Endothelial cell of umbilical vein (primary cell): Measurements from ENCODE around the gene BAMBI. TPM values are rescaled to one million over a fixed set of nuclear protein-coding genes. Genes with fewer than 3 reads are reported as not detected.

ENCODE experiments used
- BruUV-seq: library from RNA; stranded (reverse); fragments of 400-500 nt; replicated peaks from 2 replicates; lab custom pipeline; 2021; lab: Mats Ljungman, UMichigan
- CTCF ChIA-PET: fragments of 300-600, 350-600 bp; sonication (Branson Sonifier 250); formaldehyde crosslinking; loops from one replicate; lab custom pipeline; 2021; ENCODE audit warnings: antibody characterized with exemption, inconsistent platforms; lab: Charles Lee
- POLR2A ChIA-PET: fragments of 300-600, 350-600 bp; sonication (Branson Sonifier 250); formaldehyde crosslinking; loops from one replicate; lab custom pipeline; 2021; ENCODE audit warnings: antibody characterized with exemption, inconsistent platforms; lab: Charles Lee
- DNase-seq: peaks from one replicate; pipeline ENCODE4 v3.0.0-alpha.2; 2011; ENCODE audit warnings: low read depth, low spot score
- FAIRE-seq: peaks from 2 replicates; lab custom pipeline; 2011; peaks lifted over from hg19 to GRCh38; lab: Jason Lieb, UNC
- H2AFZ ChIP-seq: 2 replicates; pipeline ENCODE4 v1.6.0; 2012; ENCODE audit warnings: low read depth, low read length, control low read depth, inconsistent platforms
- H3K27ac ChIP-seq: 2 replicates; pipeline ENCODE4 v1.5.1; 2011; ENCODE audit warnings: low read depth, mild to moderate bottlenecking, control low read depth, low read length, moderate library complexity; ENCODE audit not compliant: insufficient read depth
- H3K27me3 ChIP-seq, 2 experiments: 2 replicates each; pipeline versions ENCODE4 v1.6.0 to v1.6.1; 2011; ENCODE audit warnings: low read length in 2 of 2, mixed read lengths in 1 of 2; ENCODE audit not compliant: control insufficient read depth in 2 of 2, insufficient read depth in 2 of 2
- H3K36me3 ChIP-seq, 2 experiments: 2 replicates in 1 of 2; 3 replicates in 1 of 2; pipeline ENCODE4 v1.5.1; 2011; ENCODE audit warnings: low read length in 2 of 2, mild to moderate bottlenecking in 1 of 2, moderate library complexity in 1 of 2; ENCODE audit not compliant: control insufficient read depth in 2 of 2, insufficient read depth in 2 of 2; ENCODE audit errors: extremely low read depth in 1 of 2
- H3K4me1 ChIP-seq: 3 replicates; pipeline ENCODE4 v1.5.1; 2011; ENCODE audit warnings: mild to moderate bottlenecking, low read length; ENCODE audit not compliant: control insufficient read depth, insufficient read depth; ENCODE audit errors: extremely low read depth
- H3K4me2 ChIP-seq: 2 replicates; pipeline ENCODE4 v1.6.1; 2011; ENCODE audit warnings: low read length, control low read depth, mixed read lengths; ENCODE audit not compliant: insufficient read depth
- H3K4me3 ChIP-seq, 3 experiments: fragments of 200-600 bp in 1 of 3; sonication (generic), shearing (Covaris generic) in 1 of 3; replicated peaks in 1 of 3; 2 replicates each; pipeline ENCODE4 v1.5.1; 2011 to 2016; ENCODE audit warnings: control low read depth in 3 of 3, low read length in 3 of 3, mild to moderate bottlenecking in 2 of 3, inconsistent platforms in 1 of 3, low read depth in 1 of 3, moderate library complexity in 1 of 3; ENCODE audit not compliant: insufficient read depth in 1 of 3
- H3K79me2 ChIP-seq: 2 replicates; pipeline ENCODE4 v1.6.0; 2012; ENCODE audit warnings: low read length, inconsistent platforms; ENCODE audit not compliant: control insufficient read depth, insufficient read depth
- H3K9ac ChIP-seq: replicated peaks from 2 replicates; pipeline ENCODE3; 2011; ENCODE audit warnings: low read length, control low read depth; ENCODE audit not compliant: insufficient read depth; ENCODE audit errors: extremely low read depth
- H3K9me1 ChIP-seq: replicated peaks from 3 replicates; pipeline ENCODE4 v1.6.0; 2011; ENCODE audit warnings: mild to moderate bottlenecking, low read length; ENCODE audit not compliant: control insufficient read depth, insufficient read depth; ENCODE audit errors: extremely low read depth
- H3K9me3 ChIP-seq: replicated peaks from 2 replicates; pipeline ENCODE4 v1.5.1; 2012; ENCODE audit warnings: low read length, inconsistent platforms; ENCODE audit not compliant: control insufficient read depth, insufficient read depth
- H4K20me1 ChIP-seq: replicated peaks from 2 replicates; pipeline ENCODE3; 2011; ENCODE audit warnings: mild to moderate bottlenecking, low read length; ENCODE audit not compliant: control insufficient read depth, insufficient read depth; ENCODE audit errors: extremely low read depth
- FOS ChIP-seq: IDR thresholded peaks from 2 replicates; pipeline ENCODE4 v1.6.1; 2011; ENCODE audit warnings: mild to moderate bottlenecking, low read length, moderate library complexity, borderline replicate concordance; ENCODE audit not compliant: insufficient read depth
- JUN ChIP-seq: IDR thresholded peaks from 2 replicates; pipeline ENCODE4 v1.6.1; 2011; ENCODE audit warnings: borderline replicate concordance, low read depth; ENCODE audit not compliant: insufficient read length, insufficient read depth
- MYC ChIP-seq: IDR thresholded peaks from one replicate; pipeline ENCODE4 v1.6.1; 2011; ENCODE audit warnings: mild to moderate bottlenecking, low read depth, low read length
- POLR2AphosphoS5 ChIP-seq: IDR thresholded peaks from 2 replicates; pipeline ENCODE4 v1.6.1; 2012; ENCODE audit warnings: low read depth, mild to moderate bottlenecking, control low read depth, low read length, moderate library complexity; ENCODE audit not compliant: insufficient read depth
- dilution Hi-C: fragments of 300-500 bp; cut with MboI; formaldehyde crosslinking; loops from one replicate; pipeline ENCODE4 v1.15.0; 2019; ENCODE audit warnings: low sequenced_read_pairs; ENCODE audit not compliant: extremely low pct_ligation_motif_present
- intact Hi-C: fragments of 100-400 bp; cut with micrococcal nuclease; formaldehyde crosslinking; loops from one replicate; pipeline ENCODE4 v1.10.0; 2022
- polyA plus RNA-seq, 4 experiments: library from polyadenylated mRNA; depleted of rRNA in 3 of 4; stranded (reverse) in 3 of 4; unstranded in 1 of 4; fragments of >200 nt; gene quantifications; 2 replicates each; pipeline versions ENCODE4 v1.2.1 to v1.2.3, GENCODE V29; 2011 to 2012; ENCODE audit warnings: missing spikeins in 1 of 4
- total RNA-seq: library from RNA; stranded (reverse); gene quantifications from 2 replicates; pipeline ENCODE4 v1.2.3, GENCODE V29; 2021
- TF ChIP-seq, protein P1 (sequence below), 2 donors: IDR thresholded peaks; 1 replicate in 1 of 2; 2 replicates in 1 of 2; pipeline ENCODE4 v1.5.1; 2011; ENCODE audit warnings: low read length in 2 of 2, mild to moderate bottlenecking in 2 of 2, moderate library complexity in 2 of 2, control low read depth in 1 of 2, inconsistent platforms in 1 of 2, low read depth in 1 of 2; ENCODE audit not compliant: insufficient read depth in 1 of 2; ENCODE audit errors: extremely low read depth in 1 of 2

Gene BAMBI
- total and polyA plus RNA-seq, 2 donors (not counting 3 experiments of a cell fraction or from before 2014, with no cell fraction given), result 3.2 to 4.3 TPM

GRCh38 chr10:28661035-28661434 lies 16.3 kb upstream of the BAMBI start:
- H3K4me1 ChIP-seq, result no peaks in the 10 kb centered on the region
- no peaks in the 10 kb centered on the region for H3K9me3 ChIP-seq
- no peaks in the 10 kb centered on the region for H3K27me3 ChIP-seq
- dilution Hi-C loops, result no loop called here
- TF ChIP-seq, protein P1, sequence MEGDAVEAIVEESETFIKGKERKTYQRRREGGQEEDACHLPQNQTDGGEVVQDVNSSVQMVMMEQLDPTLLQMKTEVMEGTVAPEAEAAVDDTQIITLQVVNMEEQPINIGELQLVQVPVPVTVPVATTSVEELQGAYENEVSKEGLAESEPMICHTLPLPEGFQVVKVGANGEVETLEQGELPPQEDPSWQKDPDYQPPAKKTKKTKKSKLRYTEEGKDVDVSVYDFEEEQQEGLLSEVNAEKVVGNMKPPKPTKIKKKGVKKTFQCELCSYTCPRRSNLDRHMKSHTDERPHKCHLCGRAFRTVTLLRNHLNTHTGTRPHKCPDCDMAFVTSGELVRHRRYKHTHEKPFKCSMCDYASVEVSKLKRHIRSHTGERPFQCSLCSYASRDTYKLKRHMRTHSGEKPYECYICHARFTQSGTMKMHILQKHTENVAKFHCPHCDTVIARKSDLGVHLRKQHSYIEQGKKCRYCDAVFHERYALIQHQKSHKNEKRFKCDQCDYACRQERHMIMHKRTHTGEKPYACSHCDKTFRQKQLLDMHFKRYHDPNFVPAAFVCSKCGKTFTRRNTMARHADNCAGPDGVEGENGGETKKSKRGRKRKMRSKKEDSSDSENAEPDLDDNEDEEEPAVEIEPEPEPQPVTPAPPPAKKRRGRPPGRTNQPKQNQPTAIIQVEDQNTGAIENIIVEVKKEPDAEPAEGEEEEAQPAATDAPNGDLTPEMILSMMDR (IDR thresholded peaks at IDR 0.05; ENCODE audit: extremely low read depth in 1 of 2, insufficient read depth in 1 of 2, low read depth in 1 of 2, low read length in 2 of 2), result no peak
- TF ChIP-seq FOS, result no peak
- TF ChIP-seq POLR2AphosphoS5, result no peak
- TF ChIP-seq MYC, result no peak
- no peak for TF ChIP-seq JUN
- CTCF ChIA-PET, result interaction anchor here (6.1 to 6.2 kb wide), 2 partner anchors 329 to 643 kb away, joined by 244 to 295 read pairs; no protein-coding TSS in a partner anchor
- intact Hi-C loops, result no loop called here
- H3K9ac ChIP-seq, result no peak overlapping the region
- H3K4me2 ChIP-seq, result no peak overlapping the region
- DNase-seq, result no peak
- POLR2A ChIA-PET, result no interaction called here
- no peaks in the 10 kb centered on the region for H3K9me1 ChIP-seq
- H3K36me3 ChIP-seq, result no peaks in the 10 kb centered on the region
- no peak overlapping the region for H3K4me3 ChIP-seq
- no peak overlapping the region for H3K27ac ChIP-seq
- no peak for FAIRE-seq
- no peaks in the 10 kb centered on the region for H4K20me1 ChIP-seq
- no peaks in the 10 kb centered on the region for H3K79me2 ChIP-seq
- BruUV-seq, result no TSS peak
- no peak overlapping the region for H2AFZ ChIP-seq
